ENCODE measurements around the gene CLASRP.

- TF ChIP-seq POLR2A (IDR thresholded peaks at IDR 0.05; ENCODE audit: low read length) (no peak), GATA1 (IDR thresholded peaks at IDR 0.05; ENCODE audit: low read depth, low read length) (no peak)
These were observed 32.7 kb downstream of the CLASRP start for GRCh38 chr19:45071545-45071938.

Data from erythroblast (primary cell).